Ishikawa (cell line): ENCODE data around the gene NAP1L5.

Experiments
- CEBPB ChIP-seq: IDR thresholded peaks from 2 replicates; pipeline ENCODE4 v1.6.1; 2012
- EGR1 ChIP-seq: IDR thresholded peaks from 2 replicates; pipeline ENCODE4 v1.6.1; 2012
- EP300 ChIP-seq: IDR thresholded peaks from 2 replicates; pipeline ENCODE4 v1.6.1; 2012; ENCODE audit warnings: borderline replicate concordance
- FOXM1 ChIP-seq: IDR thresholded peaks from 2 replicates; pipeline ENCODE4 v1.6.1; 2012; ENCODE audit warnings: low read depth, borderline replicate concordance
- TAF1 ChIP-seq: IDR thresholded peaks from 2 replicates; pipeline ENCODE4 v1.6.1; 2012; ENCODE audit warnings: low read depth, mild to moderate bottlenecking
- ZBTB7A ChIP-seq: IDR thresholded peaks from 2 replicates; pipeline ENCODE4 v1.6.1; 2012; ENCODE audit warnings: low read depth
- TF ChIP-seq, protein P1 (sequence below): IDR thresholded peaks from 2 replicates; pipeline ENCODE4 v1.6.1; 2012
- TF ChIP-seq, protein P2 (sequence below): IDR thresholded peaks from 2 replicates; pipeline ENCODE4 v1.6.1; 2012
- TF ChIP-seq, protein P3 (sequence below): IDR thresholded peaks from 2 replicates; pipeline ENCODE4 v1.6.1; 2012; ENCODE audit warnings: low read depth, mild to moderate bottlenecking

DNA sequence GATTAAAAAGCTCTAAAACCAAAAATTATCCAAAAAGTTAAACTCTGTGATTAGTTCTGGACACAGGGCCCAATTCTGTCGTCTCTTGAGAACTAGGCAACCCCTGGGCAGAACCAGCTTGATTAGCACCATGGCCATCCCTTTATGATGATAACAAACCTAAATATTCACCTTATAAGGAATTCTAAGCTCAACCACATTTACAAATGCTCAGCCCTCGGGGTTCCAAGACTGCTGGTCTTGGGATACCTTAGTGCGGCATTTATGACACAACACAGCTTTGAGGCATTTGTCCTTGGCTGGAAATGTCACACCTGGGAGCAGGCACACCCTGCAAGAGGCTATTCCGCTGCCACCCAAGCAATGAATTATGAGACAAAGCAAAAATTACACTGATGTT lies 27.5 kb upstream of the NAP1L5 start:
- TF ChIP-seq EP300: no peak
- TF ChIP-seq TAF1: no peak
- no peak for TF ChIP-seq FOXM1
- TF ChIP-seq, protein P1, sequence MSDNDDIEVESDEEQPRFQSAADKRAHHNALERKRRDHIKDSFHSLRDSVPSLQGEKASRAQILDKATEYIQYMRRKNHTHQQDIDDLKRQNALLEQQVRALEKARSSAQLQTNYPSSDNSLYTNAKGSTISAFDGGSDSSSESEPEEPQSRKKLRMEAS: no peak
- TF ChIP-seq, protein P2, sequence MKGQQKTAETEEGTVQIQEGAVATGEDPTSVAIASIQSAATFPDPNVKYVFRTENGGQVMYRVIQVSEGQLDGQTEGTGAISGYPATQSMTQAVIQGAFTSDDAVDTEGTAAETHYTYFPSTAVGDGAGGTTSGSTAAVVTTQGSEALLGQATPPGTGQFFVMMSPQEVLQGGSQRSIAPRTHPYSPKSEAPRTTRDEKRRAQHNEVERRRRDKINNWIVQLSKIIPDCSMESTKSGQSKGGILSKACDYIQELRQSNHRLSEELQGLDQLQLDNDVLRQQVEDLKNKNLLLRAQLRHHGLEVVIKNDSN: no peak
- TF ChIP-seq CEBPB: no peak
- no peak for TF ChIP-seq ZBTB7A
- TF ChIP-seq, protein P3, sequence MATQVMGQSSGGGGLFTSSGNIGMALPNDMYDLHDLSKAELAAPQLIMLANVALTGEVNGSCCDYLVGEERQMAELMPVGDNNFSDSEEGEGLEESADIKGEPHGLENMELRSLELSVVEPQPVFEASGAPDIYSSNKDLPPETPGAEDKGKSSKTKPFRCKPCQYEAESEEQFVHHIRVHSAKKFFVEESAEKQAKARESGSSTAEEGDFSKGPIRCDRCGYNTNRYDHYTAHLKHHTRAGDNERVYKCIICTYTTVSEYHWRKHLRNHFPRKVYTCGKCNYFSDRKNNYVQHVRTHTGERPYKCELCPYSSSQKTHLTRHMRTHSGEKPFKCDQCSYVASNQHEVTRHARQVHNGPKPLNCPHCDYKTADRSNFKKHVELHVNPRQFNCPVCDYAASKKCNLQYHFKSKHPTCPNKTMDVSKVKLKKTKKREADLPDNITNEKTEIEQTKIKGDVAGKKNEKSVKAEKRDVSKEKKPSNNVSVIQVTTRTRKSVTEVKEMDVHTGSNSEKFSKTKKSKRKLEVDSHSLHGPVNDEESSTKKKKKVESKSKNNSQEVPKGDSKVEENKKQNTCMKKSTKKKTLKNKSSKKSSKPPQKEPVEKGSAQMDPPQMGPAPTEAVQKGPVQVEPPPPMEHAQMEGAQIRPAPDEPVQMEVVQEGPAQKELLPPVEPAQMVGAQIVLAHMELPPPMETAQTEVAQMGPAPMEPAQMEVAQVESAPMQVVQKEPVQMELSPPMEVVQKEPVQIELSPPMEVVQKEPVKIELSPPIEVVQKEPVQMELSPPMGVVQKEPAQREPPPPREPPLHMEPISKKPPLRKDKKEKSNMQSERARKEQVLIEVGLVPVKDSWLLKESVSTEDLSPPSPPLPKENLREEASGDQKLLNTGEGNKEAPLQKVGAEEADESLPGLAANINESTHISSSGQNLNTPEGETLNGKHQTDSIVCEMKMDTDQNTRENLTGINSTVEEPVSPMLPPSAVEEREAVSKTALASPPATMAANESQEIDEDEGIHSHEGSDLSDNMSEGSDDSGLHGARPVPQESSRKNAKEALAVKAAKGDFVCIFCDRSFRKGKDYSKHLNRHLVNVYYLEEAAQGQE: no peak
- TF ChIP-seq EGR1: no peak
